Parathyroid adenoma (tissue), 2 donors: Measurements from ENCODE around the gene COL6A3.

Experiments
- H2AFZ ChIP-seq: fragments of 300-600 bp; sonication (generic); one replicate; pipeline ENCODE4 v1.7.0; 2017; ENCODE audit warnings: antibody characterized with exemption, mild to moderate bottlenecking
- H3K27ac ChIP-seq: fragments of 300-600 bp; sonication (generic); one replicate; pipeline ENCODE4 v1.7.0; 2017
- H3K27me3 ChIP-seq: fragments of 300-600 bp; sonication (generic); one replicate; pipeline ENCODE4 v1.7.0; 2017; ENCODE audit warnings: low read length; ENCODE audit not compliant: control insufficient read depth, insufficient read depth
- H3K36me3 ChIP-seq: fragments of 300-600 bp; sonication (generic); one replicate; pipeline ENCODE4 v1.7.0; 2017; ENCODE audit warnings: low read length; ENCODE audit not compliant: control insufficient read depth, insufficient read depth
- H3K4me1 ChIP-seq: fragments of 300-600 bp; sonication (generic); one replicate; pipeline ENCODE4 v1.7.0; 2017; ENCODE audit warnings: control low read depth
- H3K4me2 ChIP-seq: fragments of 300-600 bp; sonication (generic); one replicate; pipeline ENCODE4 v1.7.0; 2017; ENCODE audit warnings: low read length
- H3K4me3 ChIP-seq: fragments of 300-600 bp; sonication (generic); one replicate; pipeline ENCODE4 v1.7.0; 2017; ENCODE audit warnings: low read depth, low read length
- H3K79me2 ChIP-seq: fragments of 300-600 bp; sonication (generic); one replicate; pipeline ENCODE4 v1.7.0; 2017; ENCODE audit warnings: control low read depth
- H3K9ac ChIP-seq: fragments of 300-600 bp; sonication (generic); one replicate; pipeline ENCODE4 v1.7.0; 2017; ENCODE audit warnings: mild to moderate bottlenecking
- H3K9me3 ChIP-seq: fragments of 300-600 bp; sonication (generic); one replicate; pipeline ENCODE4 v1.7.0; 2017; ENCODE audit warnings: low read length; ENCODE audit not compliant: control insufficient read depth
- CTCF ChIP-seq: fragments of 300-600 bp; sonication (generic); IDR thresholded peaks from one replicate; pipeline ENCODE4 v1.7.0; 2017; ENCODE audit warnings: antibody characterized with exemption, mild to moderate bottlenecking
- donor health status: primary hyperparathyroidism.

The COL6A3 gene

GRCh38 chr2:237448626-237449025 lies 34.7 kb upstream of the COL6A3 start:
- no peak overlapping the region for H3K27ac ChIP-seq
- H3K9ac ChIP-seq = no peak overlapping the region
- H2AFZ ChIP-seq = no peak overlapping the region
- no peak overlapping the region for H3K4me3 ChIP-seq
- no peaks in the 10 kb centered on the region for H3K4me1 ChIP-seq
- H3K79me2 ChIP-seq = no peaks in the 10 kb centered on the region
- no peaks in the 10 kb centered on the region for H3K27me3 ChIP-seq
- no peaks in the 10 kb centered on the region for H3K36me3 ChIP-seq
- TF ChIP-seq CTCF = no peak
- H3K4me2 ChIP-seq = no peak overlapping the region
- no peaks in the 10 kb centered on the region for H3K9me3 ChIP-seq

- Histone ChIP-seq H3K4me1 (no peaks in the 10 kb centered on the region), H2AFZ (no peak overlapping the region), H3K4me3 (no peak overlapping the region), H3K9ac (no peak overlapping the region), H3K79me2 (no peaks in the 10 kb centered on the region), H3K4me2 (no peak overlapping the region), H3K9me3 (no peaks in the 10 kb centered on the region), H3K27ac (no peak overlapping the region), H3K36me3 (no peaks in the 10 kb centered on the region), H3K27me3 (no peaks in the 10 kb centered on the region)
- no peak for TF ChIP-seq CTCF
Measured at GRCh38 chr2:237448171-237448570, 34.2 kb upstream of the COL6A3 start.

GRCh38 chr2:237447496-237447895 lies 33.5 kb upstream of the COL6A3 start:
- Histone ChIP-seq H3K9me3 (no peaks in the 10 kb centered on the region), H3K27me3 (no peaks in the 10 kb centered on the region), H3K27ac (no peak overlapping the region), H3K4me2 (no peak overlapping the region), H3K4me3 (no peak overlapping the region), H2AFZ (no peak overlapping the region), H3K36me3 (no peaks in the 10 kb centered on the region), H3K79me2 (no peaks in the 10 kb centered on the region), H3K4me1 (no peaks in the 10 kb centered on the region), H3K9ac (no peak overlapping the region)
- TF ChIP-seq CTCF = no peak

GRCh38 chr2:237446338-237446665 lies 32.3 kb upstream of the COL6A3 start:
- no peak for TF ChIP-seq CTCF

GRCh38 chr2:237445611-237446337 lies 31.8 kb upstream of the COL6A3 start:
- Histone ChIP-seq H3K36me3 (no peaks in the 10 kb centered on the region), H3K4me1 (no peaks in the 10 kb centered on the region), H3K9ac (no peak overlapping the region), H3K79me2 (no peaks in the 10 kb centered on the region), H3K4me2 (no peak overlapping the region), H2AFZ (no peak overlapping the region), H3K27me3 (no peaks in the 10 kb centered on the region), H3K4me3 (no peak overlapping the region), H3K9me3 (no peaks in the 10 kb centered on the region), H3K27ac (no peak overlapping the region)
- TF ChIP-seq CTCF = no peak

More at GRCh38 chr2:237446338-237446665, 32.3 kb upstream of the COL6A3 start:
- no peak overlapping the region for H3K4me2 ChIP-seq
- no peak overlapping the region for H3K9ac ChIP-seq
- H3K36me3 ChIP-seq = no peaks in the 10 kb centered on the region
- no peak overlapping the region for H3K27ac ChIP-seq
- no peaks in the 10 kb centered on the region for H3K27me3 ChIP-seq
- no peaks in the 10 kb centered on the region for H3K79me2 ChIP-seq
- no peak overlapping the region for H3K4me3 ChIP-seq
- no peaks in the 10 kb centered on the region for H3K4me1 ChIP-seq
- H3K9me3 ChIP-seq = no peaks in the 10 kb centered on the region
- H2AFZ ChIP-seq = no peak overlapping the region
